Measurements from ENCODE around the gene GPR162. TPM values are rescaled to one million over a fixed set of nuclear protein-coding genes. Genes with fewer than 3 reads are reported as not detected.

GPR162 gene
- total RNA-seq, 1 experiment from 2014 or later: 6.1 TPM

DNA sequence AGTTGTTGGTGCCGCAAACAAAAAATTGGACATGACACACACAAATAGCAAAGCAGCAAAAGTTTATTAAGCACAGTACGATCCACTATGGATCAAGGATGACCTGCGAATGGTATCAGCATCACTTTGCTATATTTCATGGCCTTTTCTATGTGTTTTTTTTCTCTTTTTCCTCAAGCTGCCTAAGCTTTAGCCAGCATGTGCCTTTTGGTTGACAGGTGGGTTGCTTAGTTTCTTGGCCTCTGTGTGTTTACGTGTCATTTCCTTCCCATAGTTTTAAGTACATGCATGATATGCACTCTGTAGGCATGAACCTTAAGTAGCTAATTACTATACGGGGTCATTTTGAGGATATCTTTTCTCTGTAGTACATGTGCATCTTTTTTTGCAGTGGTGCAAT is 22.5 kb upstream of the GPR162 start:
- H3K27ac ChIP-seq (ENCODE audit: insufficient read length, low read depth, low read length): no peak overlapping the region
- H3T11ph ChIP-seq (ENCODE audit: low read length): no peak overlapping the region
- no peak overlapping the region for H3K4me3 Mint-ChIP-seq
- no peak overlapping the region for H3K18ac ChIP-seq (ENCODE audit: insufficient read length, low read depth, low read length)
- H3K27me3 ChIP-seq (ENCODE audit: insufficient read depth, low read length): no peaks in the 10 kb centered on the region; the same call in 1 of the 2 replicates
- H2BK12ac ChIP-seq (ENCODE audit: insufficient read length, low read depth, low read length): no peak overlapping the region
- H3K4ac ChIP-seq (ENCODE audit: low read depth, low read length): no peak overlapping the region
- no peak overlapping the region for H2AK5ac ChIP-seq (ENCODE audit: insufficient read length, low read length)
- no peak overlapping the region for H2BK5ac ChIP-seq (ENCODE audit: insufficient read length, low read length)
- no peak overlapping the region for H3K27ac Mint-ChIP-seq
- no peak overlapping the region for H3K4me2 ChIP-seq (ENCODE audit: insufficient read depth, insufficient read length, low read length)
- peaks cover 0 to 6% of the 10 kb centered on the region in 2 experiments; a peak in 2 of 4 replicates for H3K4me1 Mint-ChIP-seq
- no peak overlapping the region for H4K5ac ChIP-seq (ENCODE audit: insufficient read length, low read depth, low read length)
- no peak overlapping the region for H4K8ac ChIP-seq (replicated peaks; ENCODE audit: insufficient read length, low read depth, low read length)
- H2BK20ac ChIP-seq (ENCODE audit: low read depth, low read length, poor library complexity, severe bottlenecking): no peak overlapping the region
- H3K79me1 ChIP-seq (ENCODE audit: insufficient read depth, low read depth, low read length, poor library complexity, severe bottlenecking): no peaks in the 10 kb centered on the region
- H3K27me3 Mint-ChIP-seq (ENCODE audit: low read depth): peaks cover 31% of the 10 kb centered on the region
- peaks cover 1 to 2% of the 10 kb centered on the region in 2 experiments; a peak in 3 of 5 replicates for H3K9me3 Mint-ChIP-seq
- H3K14ac ChIP-seq (ENCODE audit: insufficient read depth, low read length): no peak overlapping the region
- no peak overlapping the region for H2BK15ac ChIP-seq (ENCODE audit: low read depth, low read length)
- H3K36me3 Mint-ChIP-seq (ENCODE audit: insufficient read depth in 1 of 3, low read depth in 3 of 3): peaks cover 0 to 2% (median 1%) of the 10 kb centered on the region in 3 experiments; a peak in 3 of 7 replicates
- DNase-seq: no peak
- H3K56ac ChIP-seq (ENCODE audit: insufficient read length, low read depth, low read length): no peak overlapping the region
- no peaks in the 10 kb centered on the region for H4K20me1 ChIP-seq (ENCODE audit: control insufficient read depth, insufficient read depth, insufficient read length)
- no peak overlapping the region for H2AFZ ChIP-seq (ENCODE audit: low read length)
- H3K23me2 ChIP-seq (ENCODE audit: insufficient read length, low read depth, low read length, poor library complexity, severe bottlenecking): no peaks in the 10 kb centered on the region
- H3K23ac ChIP-seq (ENCODE audit: insufficient read length, low read depth, low read length): no peak overlapping the region
- H3K9me3 ChIP-seq (ENCODE audit: control insufficient read depth, low read depth, low read length): no peaks in the 10 kb centered on the region
- H3K79me2 ChIP-seq (ENCODE audit: insufficient read depth, low read length): no peaks in the 10 kb centered on the region
- no peak overlapping the region for H2BK120ac ChIP-seq (ENCODE audit: low read depth, low read length, poor library complexity, severe bottlenecking)
- H3K9ac ChIP-seq (ENCODE audit: extremely low read depth, insufficient read length, low read length): no peak overlapping the region
- WGBS (ENCODE audit: extremely low coverage, insufficient read length, low lambda C conversion rate): no CpG with 5 or more reads among the region's 5 CpGs
- TF ChIP-seq, protein P1, sequence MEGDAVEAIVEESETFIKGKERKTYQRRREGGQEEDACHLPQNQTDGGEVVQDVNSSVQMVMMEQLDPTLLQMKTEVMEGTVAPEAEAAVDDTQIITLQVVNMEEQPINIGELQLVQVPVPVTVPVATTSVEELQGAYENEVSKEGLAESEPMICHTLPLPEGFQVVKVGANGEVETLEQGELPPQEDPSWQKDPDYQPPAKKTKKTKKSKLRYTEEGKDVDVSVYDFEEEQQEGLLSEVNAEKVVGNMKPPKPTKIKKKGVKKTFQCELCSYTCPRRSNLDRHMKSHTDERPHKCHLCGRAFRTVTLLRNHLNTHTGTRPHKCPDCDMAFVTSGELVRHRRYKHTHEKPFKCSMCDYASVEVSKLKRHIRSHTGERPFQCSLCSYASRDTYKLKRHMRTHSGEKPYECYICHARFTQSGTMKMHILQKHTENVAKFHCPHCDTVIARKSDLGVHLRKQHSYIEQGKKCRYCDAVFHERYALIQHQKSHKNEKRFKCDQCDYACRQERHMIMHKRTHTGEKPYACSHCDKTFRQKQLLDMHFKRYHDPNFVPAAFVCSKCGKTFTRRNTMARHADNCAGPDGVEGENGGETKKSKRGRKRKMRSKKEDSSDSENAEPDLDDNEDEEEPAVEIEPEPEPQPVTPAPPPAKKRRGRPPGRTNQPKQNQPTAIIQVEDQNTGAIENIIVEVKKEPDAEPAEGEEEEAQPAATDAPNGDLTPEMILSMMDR (conservative IDR thresholded peaks at IDR 0.05): no peak
- H4K91ac ChIP-seq (ENCODE audit: insufficient read length, low read depth, low read length): no peak overlapping the region
- H3K4me1 ChIP-seq (ENCODE audit: insufficient read depth, low read length): no peaks in the 10 kb centered on the region
